Activated T-helper 1 cell treated with Interleukin-2 at 50 U/mL for 16 hours (primary cell): Measurements from ENCODE around the gene PHC2.

Source experiments
- DNase-seq: peaks from one replicate; pipeline ENCODE4 v3.0.0-alpha.2; 2020; ENCODE audit warnings: low read depth

The PHC2 gene

GRCh38 chr1:33349081-33349759, 81.7 kb downstream of the PHC2 start:
- DNase-seq: peak; percentile 29

- no peak for DNase-seq
These were observed 82.2 kb downstream of the PHC2 start for GRCh38 chr1:33348676-33349080.

- no peak for DNase-seq
These were observed 82.7 kb downstream of the PHC2 start for GRCh38 chr1:33348194-33348593.

- no peak for DNase-seq
These were observed 83.3 kb downstream of the PHC2 start for GRCh38 chr1:33347650-33347992.

GRCh38 chr1:33346927-33347649, 83.8 kb downstream of the PHC2 start:
- DNase-seq: no peak

GRCh38 chr1:33346533-33346926, 84.4 kb downstream of the PHC2 start:
- DNase-seq: no peak

- DNase-seq: no peak
These were observed 85.9 kb downstream of the PHC2 start for GRCh38 chr1:33344896-33345560.

- DNase-seq: no peak
These were observed 87.4 kb downstream of the PHC2 start for GRCh38 chr1:33343539-33343938.

GRCh38 chr1:33342041-33342723, 88.7 kb downstream of the PHC2 start:
- no peak for DNase-seq

- no peak for DNase-seq
These were observed 89.7 kb downstream of the PHC2 start for GRCh38 chr1:33341190-33341589.

GRCh38 chr1:33339413-33339812, 91.5 kb downstream of the PHC2 start:
- no peak for DNase-seq

GRCh38 chr1:33338440-33339211, 92.3 kb downstream of the PHC2 start:
- no peak for DNase-seq

GRCh38 chr1:33338048-33338439, 92.9 kb downstream of the PHC2 start:
- no peak for DNase-seq

GRCh38 chr1:33337441-33337840, 93.5 kb downstream of the PHC2 start:
- no peak for DNase-seq

- no peak for DNase-seq
These were observed 94.3 kb downstream of the PHC2 start for GRCh38 chr1:33336580-33336979.

- no peak for DNase-seq
These were observed 95.9 kb downstream of the PHC2 start for GRCh38 chr1:33335020-33335419.

GRCh38 chr1:33334081-33334552, 96.8 kb downstream of the PHC2 start:
- DNase-seq: no peak

GRCh38 chr1:33332881-33333280, 98.0 kb downstream of the PHC2 start:
- no peak for DNase-seq

- no peak for DNase-seq
These were observed 98.5 kb downstream of the PHC2 start for GRCh38 chr1:33332357-33332789.

GRCh38 chr1:33331444-33332356, 99.2 kb downstream of the PHC2 start:
- DNase-seq: no peak

GRCh38 chr1:33330906-33331305, 100.0 kb downstream of the PHC2 start:
- no peak for DNase-seq
